Non-pigmented ciliary epithelial cell (primary cell): ENCODE data around the gene PSMA7.
"Not testable (repeated sequence)": the region's sequence is repeated elsewhere in the genome, so short reads cannot be mapped to it uniquely, and the experiment has no call there.

ENCODE experiments used
- DNase-seq: peaks from one replicate; pipeline ENCODE4 v3.0.0-alpha.2; 2010; ENCODE audit warnings: low read depth

Gene PSMA7

GRCh38 chr20:62155428-62156253 lies 12.4 kb upstream of the PSMA7 start:
- DNase-seq = no peak

- no peak for DNase-seq
These were observed 8.7 kb upstream of the PSMA7 start for GRCh38 chr20:62151835-62152364.

- no peak for DNase-seq
These were observed 8.0 kb upstream of the PSMA7 start for GRCh38 chr20:62151225-62151624.

- DNase-seq = no peak
These were observed 7.0 kb upstream of the PSMA7 start for GRCh38 chr20:62150310-62150575.

DNA sequence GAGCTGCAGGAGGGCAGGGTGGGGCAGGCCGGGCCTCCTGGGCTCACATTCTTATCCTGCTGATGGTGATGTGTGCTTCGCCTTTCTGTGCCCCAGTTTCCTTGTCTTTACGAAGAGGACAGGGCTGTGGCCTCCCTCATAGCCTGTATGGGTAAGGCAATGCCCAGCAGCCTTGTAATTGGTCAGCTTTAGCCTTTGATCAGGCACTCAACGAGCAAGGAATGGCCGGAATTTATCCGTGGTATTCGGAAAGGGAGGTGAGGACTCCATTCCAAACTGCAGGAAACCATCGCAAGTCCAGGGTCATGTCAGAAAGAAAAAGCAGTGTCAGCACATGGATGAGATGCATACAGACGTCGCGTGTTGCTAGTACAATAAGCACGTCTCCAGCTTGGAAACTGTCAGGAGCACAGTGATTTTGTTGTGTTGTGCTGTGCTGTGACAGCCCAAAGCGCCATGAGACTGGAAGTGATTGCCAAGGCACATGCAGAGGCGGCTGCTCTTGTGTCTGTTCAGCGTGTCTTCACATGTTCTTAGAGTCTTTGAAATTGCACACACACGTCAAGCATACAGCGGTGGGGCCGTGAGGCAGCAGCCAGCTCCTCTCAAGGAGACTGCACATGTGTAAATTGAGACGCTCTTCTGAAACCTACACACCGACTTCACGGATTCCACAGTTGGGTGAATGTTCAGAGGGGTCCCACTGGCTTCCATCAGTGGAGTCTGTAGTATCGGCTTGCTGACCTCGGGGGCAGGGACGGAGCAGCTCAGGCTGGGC lies 6.5 kb upstream of the PSMA7 start:
- no peak for DNase-seq

GRCh38 chr20:62148908-62149314 lies 5.7 kb upstream of the PSMA7 start:
- DNase-seq = no peak

- not testable (repeated sequence) for DNase-seq
These were observed 5.2 kb upstream of the PSMA7 start for GRCh38 chr20:62148383-62148782.

DNA sequence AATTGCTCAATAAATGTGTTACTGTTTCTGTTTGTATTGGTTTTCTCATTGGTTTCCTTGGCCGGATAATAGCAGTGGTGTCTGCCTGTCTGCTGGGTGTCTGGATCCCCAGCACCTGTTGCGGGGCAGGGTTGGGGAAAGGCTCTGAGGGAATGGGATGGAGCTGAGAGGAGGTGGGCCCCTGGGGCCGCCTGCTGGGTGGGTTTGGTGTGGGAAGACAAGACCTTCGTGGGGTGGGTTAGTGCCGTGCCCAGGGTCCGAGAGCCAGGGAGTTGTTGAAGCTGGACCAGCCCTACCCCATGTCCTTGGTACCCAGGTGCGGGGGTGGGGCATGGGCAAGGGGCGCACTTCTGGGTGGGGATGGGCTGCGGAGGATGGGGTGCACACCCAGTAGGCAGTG lies 4.3 kb upstream of the PSMA7 start:
- DNase-seq = no peak

- no peak for DNase-seq
These were observed 3.9 kb upstream of the PSMA7 start for GRCh38 chr20:62147125-62147524.

DNA sequence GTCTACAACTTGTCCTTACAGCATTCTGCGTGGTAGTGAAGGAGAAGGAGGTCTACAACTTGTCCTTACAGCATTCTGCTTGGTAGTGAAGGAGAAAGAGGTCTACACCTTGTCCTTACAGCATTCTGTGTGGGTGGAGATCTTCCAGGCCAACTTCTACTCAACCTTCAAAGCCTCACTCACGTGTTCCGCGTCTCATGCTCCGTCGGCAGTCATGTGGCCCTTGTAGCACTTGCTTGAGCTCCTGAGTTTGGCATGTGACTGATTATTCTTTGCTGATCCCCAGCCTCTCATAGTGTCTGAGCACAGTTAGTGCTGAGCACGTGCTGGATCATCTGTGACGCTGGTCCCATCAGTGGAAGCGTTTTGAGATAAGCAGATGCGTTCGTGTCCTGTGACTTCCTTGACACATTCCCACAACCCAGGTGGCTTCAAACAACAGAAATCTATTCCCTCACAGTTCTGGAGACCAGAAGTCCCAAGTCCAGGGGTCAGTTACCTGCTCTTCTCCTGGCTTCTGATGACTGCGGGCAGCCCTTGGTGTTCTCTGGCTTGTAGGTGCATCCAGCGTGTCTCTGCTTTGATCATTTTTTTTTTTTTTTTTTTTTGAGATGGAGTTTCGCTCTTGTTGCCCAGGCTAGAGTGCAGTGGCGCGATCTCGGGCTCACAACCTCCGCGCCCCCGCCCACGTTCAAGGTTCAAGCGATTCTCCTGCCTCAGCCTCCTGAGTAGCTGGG lies 3.0 kb upstream of the PSMA7 start:
- no peak for DNase-seq

GRCh38 chr20:62145688-62146018 lies 2.5 kb upstream of the PSMA7 start:
- no peak for DNase-seq

- no peak for DNase-seq
These were observed 997 bp upstream of the PSMA7 start for GRCh38 chr20:62143957-62144825.

DNA sequence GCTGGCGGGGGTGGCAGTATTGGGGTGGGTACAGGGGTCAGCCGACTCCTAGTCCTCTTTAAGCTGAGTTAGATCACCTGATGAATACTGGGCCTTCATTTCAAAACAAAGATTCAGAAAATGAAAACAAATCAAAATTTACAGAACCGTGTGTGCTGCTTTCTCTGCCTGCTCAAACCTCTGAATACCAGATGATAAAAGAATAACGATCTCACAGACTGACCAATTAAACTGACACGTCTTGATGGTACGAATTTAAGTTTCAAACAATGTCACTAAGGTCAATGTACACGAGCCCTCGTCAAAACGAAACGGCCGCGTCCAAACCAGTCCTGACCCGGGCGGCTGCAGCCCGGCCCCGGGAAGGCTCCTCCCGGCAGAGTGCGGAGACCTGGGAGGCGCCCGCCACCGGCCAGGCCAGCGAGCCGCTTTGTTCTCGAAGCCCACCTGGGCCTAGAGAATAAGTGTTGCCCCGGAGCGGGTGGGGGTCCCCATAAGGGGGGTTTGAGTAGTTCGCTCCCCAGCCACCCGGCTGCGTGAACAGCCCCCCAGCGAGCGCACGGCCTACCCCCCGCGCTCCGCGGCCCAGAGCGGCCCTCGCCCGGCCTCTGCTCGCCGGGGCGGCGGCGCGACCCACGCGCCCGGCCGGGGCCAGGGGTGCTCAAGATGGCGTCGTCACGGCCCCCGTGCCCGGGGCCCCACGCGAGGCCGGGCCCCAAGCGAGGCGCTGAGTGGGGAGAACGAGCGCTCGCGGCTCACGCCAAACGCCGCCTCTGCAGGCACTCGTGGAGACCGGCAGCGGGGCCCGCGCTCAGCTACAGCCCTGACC lies 728 bp downstream of the PSMA7 start:
- no peak for DNase-seq

GRCh38 chr20:62141397-62142251 lies 1.6 kb downstream of the PSMA7 start:
- DNase-seq = no peak

- no peak for DNase-seq
These were observed 2.2 kb downstream of the PSMA7 start for GRCh38 chr20:62141043-62141396.

- no peak for DNase-seq
These were observed 3.6 kb downstream of the PSMA7 start for GRCh38 chr20:62139636-62140035.

DNA sequence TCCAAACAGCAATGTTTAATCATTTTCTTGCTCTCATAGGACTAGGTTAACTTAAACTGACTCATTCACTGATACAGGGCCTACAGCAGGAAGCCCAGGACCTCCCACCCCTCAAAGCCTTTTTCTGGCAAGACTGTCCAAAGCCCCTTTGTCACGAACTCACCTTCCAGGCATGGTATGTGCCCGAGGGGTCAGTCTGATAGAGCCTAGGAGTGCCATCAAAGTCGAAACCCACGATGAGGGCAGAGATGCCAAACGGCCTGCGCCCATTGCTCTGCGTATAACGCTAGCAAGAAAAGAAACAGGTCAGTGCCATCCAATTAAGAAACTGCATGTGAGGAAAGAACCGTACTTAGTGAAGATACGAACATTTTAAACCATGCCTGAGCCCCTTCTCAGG lies 4.3 kb downstream of the PSMA7 start:
- DNase-seq = no peak

GRCh38 chr20:62138204-62138543 lies 5.0 kb downstream of the PSMA7 start:
- DNase-seq = no peak

DNA sequence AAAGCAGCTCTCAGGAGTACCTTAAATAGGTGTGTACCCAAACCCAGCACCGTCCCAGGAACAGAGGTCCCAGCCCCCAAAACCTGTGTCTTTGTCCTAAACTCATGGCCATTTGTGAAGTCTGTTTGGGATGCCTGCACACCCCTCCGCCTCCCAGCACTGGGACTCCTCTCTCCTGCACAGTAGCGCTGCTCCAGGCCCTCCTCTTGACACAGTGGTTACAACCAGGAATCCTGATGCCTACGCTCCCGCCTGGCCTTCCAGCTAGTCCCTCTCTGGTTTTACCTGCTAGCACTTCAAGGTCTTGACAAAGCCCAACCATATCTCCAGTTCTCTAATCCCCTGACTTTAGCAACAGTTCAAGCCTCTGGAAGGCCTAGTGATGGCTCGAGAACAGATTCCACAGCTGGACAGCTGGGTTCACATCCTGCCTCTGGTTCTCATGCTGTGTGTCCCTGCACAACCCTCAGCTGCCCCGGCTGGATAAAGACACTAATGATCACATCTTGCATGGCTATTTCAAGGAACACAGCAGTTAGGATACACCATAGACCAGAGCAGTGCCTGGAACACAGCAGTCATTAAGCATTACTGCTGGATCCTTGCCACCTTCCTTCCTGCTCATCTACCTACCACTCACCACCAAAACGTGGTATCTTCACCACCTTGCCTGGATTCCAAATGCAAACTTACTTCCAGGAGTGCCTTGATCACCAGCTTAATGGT lies 5.6 kb downstream of the PSMA7 start:
- DNase-seq = no peak

DNA sequence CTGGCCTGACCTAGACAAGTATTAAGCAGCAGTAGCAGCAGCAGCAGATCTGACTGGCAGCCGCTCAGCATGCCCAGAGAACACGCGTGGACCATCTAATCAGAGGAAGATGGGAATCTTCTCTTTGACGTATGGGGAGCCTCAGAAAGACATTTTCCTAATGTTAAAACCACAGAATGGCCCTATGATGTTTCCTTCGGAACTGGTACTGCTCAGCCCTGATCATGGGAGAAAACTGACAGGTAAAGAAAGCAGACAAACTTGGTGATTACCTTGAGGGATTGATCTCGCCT lies 6.2 kb downstream of the PSMA7 start:
- no peak for DNase-seq
